Suprapubic skin (tissue), 4 donors: Measurements from ENCODE around the gene PLXNA4.

Source experiments
- CTCF ChIP-seq, 2 donors: fragments of 200-600 bp in 1 of 2; fragments of 450-650 bp in 1 of 2; sonication (generic) in 1 of 2; IDR thresholded peaks; one replicate each; pipeline ENCODE4 v1.5.1; 2016 to 2019; ENCODE audit warnings: antibody characterized with exemption in 2 of 2, mild to moderate bottlenecking in 1 of 2, moderate library complexity in 1 of 2
- EP300 ChIP-seq: sonication (generic); formaldehyde crosslinking; IDR thresholded peaks from one replicate; pipeline ENCODE4 v1.6.1; 2017; ENCODE audit warnings: antibody characterized with exemption
- POLR2AphosphoS5 ChIP-seq, 3 donors: sonication (generic); formaldehyde crosslinking; IDR thresholded peaks; one replicate each; pipeline ENCODE4 v1.6.1; 2017; ENCODE audit warnings: antibody characterized with exemption in 3 of 3

DNA sequence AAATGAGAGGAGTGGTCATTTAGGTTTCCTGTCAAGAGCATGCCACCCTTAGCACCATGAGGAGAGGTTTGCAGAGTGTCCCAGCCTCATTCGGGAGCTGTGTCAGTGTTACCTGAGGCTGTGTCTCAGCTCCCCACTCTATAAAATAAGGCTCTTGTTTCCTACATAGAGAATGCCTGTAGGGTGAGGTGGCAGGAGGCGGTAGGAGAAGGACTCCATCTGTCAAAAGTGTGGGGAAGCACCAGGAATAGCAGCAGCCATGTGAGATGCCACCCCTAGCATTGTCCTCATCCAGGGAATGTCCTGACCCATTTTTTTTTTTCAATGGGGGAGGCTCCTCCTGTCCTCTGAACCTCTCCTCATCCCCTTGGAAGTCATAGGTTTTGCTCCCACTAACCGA lies 451.2 kb downstream of the PLXNA4 start:
- TF ChIP-seq EP300, result no peak
- TF ChIP-seq POLR2AphosphoS5 (IDR thresholded peaks at IDR 0.05), result no peak
- no peak for TF ChIP-seq CTCF (IDR thresholded peaks at IDR 0.05)
